K562 (cell line): ENCODE data around the gene SLC25A33. TPM values are rescaled to one million over a fixed set of nuclear protein-coding genes. Genes with fewer than 3 reads are reported as not detected.
A peak's percentile ranks its signal among the peaks of the same experiment; 100 is the strongest.

ENCODE experiments used
- ATAC-seq: fragments of 200-7000 bp; cut with Tn5 transposase; 3 replicates; pipeline ENCODE4 v1.9.1; 2020; ENCODE audit warnings: moderate library complexity
- BruUV-seq: library from RNA; stranded (reverse); fragments of 400-500 nt; replicated peaks from 2 replicates; lab custom pipeline; 2021; lab: Mats Ljungman, UMichigan
- CTCF ChIA-PET: fragments of 300-600 bp; formaldehyde crosslinking; extraction: SDS; loops from one replicate; lab custom pipeline; 2021; ENCODE audit warnings: low intra/inter-chr PET ratio; lab: Yijun Ruan, JAX
- POLR2A ChIA-PET: fragments of 300-600, 350-650 bp; sonication (Branson Sonifier 250); formaldehyde crosslinking; extraction: SDS; loops from one replicate; lab custom pipeline; 2021; ENCODE audit warnings: antibody characterized with exemption, inconsistent platforms; lab: Yijun Ruan, JAX
- DNase-seq, 4 experiments: peaks; one replicate each; pipeline versions ENCODE4 v3.0.0 to v3.0.0-alpha.2; 2011 to 2018; ENCODE audit warnings: low spot score in 3 of 4, mixed read lengths in 3 of 4; ENCODE audit errors: extremely low read depth in 1 of 4
- FAIRE-seq: peaks from 2 replicates; lab custom pipeline; 2011; peaks lifted over from hg19 to GRCh38; lab: Jason Lieb, UNC
- H2AFZ ChIP-seq: 2 replicates; pipeline ENCODE4 v1.6.0; 2011; ENCODE audit warnings: low read depth, low read length, control low read depth, inconsistent platforms
- H3K27ac ChIP-seq: fragments of 200-600 bp; 3 replicates; pipeline ENCODE4 v1.8.0; 2011; ENCODE audit warnings: low read depth, mild to moderate bottlenecking, control low read depth, inconsistent platforms, low read length, moderate library complexity, mixed read lengths; ENCODE audit errors: extremely low read depth
- H3K27me3 ChIP-seq, 2 experiments: fragments of 300-600 bp in 1 of 2; 2 replicates in 1 of 2; 3 replicates in 1 of 2; pipeline versions ENCODE4 v1.6.0 to v1.8.0; 2011; ENCODE audit warnings: inconsistent platforms in 2 of 2, low read length in 2 of 2, mild to moderate bottlenecking in 1 of 2, mixed read lengths in 1 of 2, moderate library complexity in 1 of 2; ENCODE audit not compliant: control insufficient read depth in 2 of 2, insufficient read depth in 2 of 2
- H3K36me3 ChIP-seq: fragments of 300-600 bp; 3 replicates; pipeline ENCODE4 v1.8.0; 2011; ENCODE audit warnings: mild to moderate bottlenecking, low read length, inconsistent platforms; ENCODE audit not compliant: control insufficient read depth, insufficient read depth
- H3K4me1 ChIP-seq, 2 experiments: fragments of 200-600 bp in 1 of 2; replicated peaks in 1 of 2; 2 replicates in 1 of 2; 3 replicates in 1 of 2; pipeline versions ENCODE4 v1.5.1 to v1.8.0; 2011; ENCODE audit warnings: inconsistent platforms in 2 of 2, low read length in 2 of 2, mild to moderate bottlenecking in 1 of 2, mixed read lengths in 1 of 2, moderate library complexity in 1 of 2; ENCODE audit not compliant: control insufficient read depth in 2 of 2, insufficient read depth in 2 of 2
- H3K4me2 ChIP-seq: 2 replicates; pipeline ENCODE4 v1.6.1; 2011; ENCODE audit warnings: low read length, control low read depth, inconsistent platforms, mixed read lengths; ENCODE audit not compliant: insufficient read depth
- H3K4me3 ChIP-seq: fragments of 200-600 bp; sonication (generic), shearing (Covaris generic); 2 replicates; pipeline ENCODE4 v1.5.1; 2016; ENCODE audit warnings: control low read depth, inconsistent platforms
- H3K79me2 ChIP-seq: fragments of 200-600 bp; 3 replicates; pipeline ENCODE4 v1.8.0; 2011; ENCODE audit warnings: low read length, inconsistent platforms; ENCODE audit not compliant: control insufficient read depth, insufficient read depth
- H3K9ac ChIP-seq, 2 experiments: 2 replicates each; pipeline versions ENCODE4 v1.6.0 to v1.6.1; 2011; ENCODE audit warnings: low read depth in 2 of 2, low read length in 2 of 2, control low read depth in 1 of 2, inconsistent platforms in 1 of 2, mild to moderate bottlenecking in 1 of 2, mixed read lengths in 1 of 2; ENCODE audit not compliant: insufficient read depth in 1 of 2
- H3K9me1 ChIP-seq: one replicate; pipeline ENCODE4 v1.6.0; 2011; ENCODE audit warnings: inconsistent platforms, mild to moderate bottlenecking, low read length, moderate library complexity; ENCODE audit not compliant: control insufficient read depth, insufficient read depth
- H3K9me3 ChIP-seq: replicated peaks from 2 replicates; pipeline ENCODE4 v1.5.1; 2011; ENCODE audit warnings: low read depth, low read length, inconsistent platforms; ENCODE audit not compliant: control insufficient read depth, insufficient read depth
- H4K20me1 ChIP-seq: replicated peaks from 2 replicates; pipeline ENCODE4 v1.6.1; 2011; ENCODE audit warnings: low read length, inconsistent platforms, mixed read lengths; ENCODE audit not compliant: control insufficient read depth, insufficient read depth
- BACH1 ChIP-seq: fragments of 200-800 bp; sonication (Bioruptor generic); IDR thresholded peaks from 2 replicates; pipeline ENCODE4 v1.6.1; 2016; ENCODE audit warnings: missing genetic modification characterization, missing compliant biosample characterization
- C11orf30 ChIP-seq: fragments of 450-650 bp; IDR thresholded peaks from 2 replicates; pipeline ENCODE4 v1.6.1; 2016; ENCODE audit warnings: low read depth, mild to moderate bottlenecking
- CEBPB ChIP-seq: fragments of 450-650 bp; IDR thresholded peaks from 2 replicates; pipeline ENCODE4 v1.6.1; 2016; ENCODE audit warnings: missing genetic modification characterization, missing compliant biosample characterization
- COPS2 ChIP-seq: fragments of 450-650 bp; conservative IDR thresholded peaks from 2 replicates; pipeline ENCODE4 v1.6.1; 2016; ENCODE audit warnings: mild to moderate bottlenecking, moderate library complexity
- KAT7 ChIP-seq: sonication (generic); formaldehyde crosslinking; IDR thresholded peaks from 2 replicates; pipeline ENCODE4 v1.8.0; 2022; ENCODE audit warnings: missing genetic modification reagents, mild to moderate bottlenecking, borderline replicate concordance
- NRF1 ChIP-seq, 2 experiments: fragments of 450-650 bp; IDR thresholded peaks in 1 of 2; conservative IDR thresholded peaks in 1 of 2; 2 replicates each; pipeline ENCODE4 v1.6.1; 2014; ENCODE audit warnings: mild to moderate bottlenecking in 2 of 2
- POLR2G ChIP-seq: fragments of 200-400 bp; formaldehyde crosslinking; IDR thresholded peaks from 2 replicates; pipeline ENCODE4 v1.6.1; 2017; ENCODE audit warnings: low read depth, mild to moderate bottlenecking, antibody characterized with exemption, low read length, moderate library complexity
- POLR2H ChIP-seq: IDR thresholded peaks from 2 replicates; pipeline ENCODE4 v1.6.1; 2016; ENCODE audit warnings: missing genetic modification characterization, low read depth, mild to moderate bottlenecking, control low read depth, missing compliant biosample characterization, moderate library complexity
- RCOR1 ChIP-seq, 2 experiments: IDR thresholded peaks; 2 replicates each; pipeline ENCODE4 v1.6.1; 2012; ENCODE audit warnings: low read depth in 2 of 2, low read length in 2 of 2, borderline replicate concordance in 1 of 2, improper control_type of control experiment in 1 of 2
- STAG1 ChIP-seq: sonication (generic); formaldehyde crosslinking; IDR thresholded peaks from 2 replicates; pipeline ENCODE4 v1.5.0; 2020; ENCODE audit warnings: missing genetic modification reagents, borderline replicate concordance
- ZNF699 ChIP-seq: fragments of 250-450 bp; sonication (Bioruptor Pico); IDR thresholded peaks from 2 replicates; pipeline ENCODE4 v1.8.0; 2021; ENCODE audit warnings: mild to moderate bottlenecking, moderate library complexity; ENCODE audit not compliant: insufficient replicate concordance
- WGBS: fragments of 100-300 bp; shearing (Covaris generic); methylation state at CpG from one replicate; pipeline ENCODE4 v1.1.6; 2016; ENCODE audit warnings: low coverage, mixed read lengths; ENCODE audit not compliant: insufficient coverage; ENCODE audit errors: missing lambda C conversion rate; 5-methylcytosine and 5-hydroxymethylcytosine counted together
- in situ Hi-C: fragments of 300-500 bp; cut with MboI; formaldehyde crosslinking; loops from 4 replicates; pipeline ENCODE4 v1.15.0; 2018; ENCODE audit warnings: inconsistent platforms, mixed read lengths
- intact Hi-C: fragments of 100-400 bp; cut with micrococcal nuclease; formaldehyde crosslinking; loops from 2 replicates; pipeline ENCODE4 v1.14.2; 2022
- polyA plus RNA-seq, 8 experiments: library from polyadenylated mRNA; depleted of rRNA in 4 of 8; stranded (reverse) in 5 of 8; unstranded in 3 of 8; fragments of >200 nt; fragmentation: Nextera tagmentation in 2 of 8; fragmentation: Illumina TruSeq in 1 of 8; extraction: Ambion mirVana in 2 of 8; extraction: Trizol in 1 of 8; gene quantifications; 2 replicates each; pipeline versions ENCODE4 v1.2.1 to v1.2.3, GENCODE V29; 2011 to 2014; ENCODE audit warnings: inconsistent platforms in 1 of 8, missing spikeins in 1 of 8
- total RNA-seq, 7 experiments: library from RNA; depleted of rRNA in 6 of 7; stranded (reverse); fragments of >200 nt in 6 of 7; fragmentation: Illumina TruSeq in 2 of 7; extraction: Trizol in 2 of 7; gene quantifications; 2 replicates each; pipeline versions ENCODE4 v1.2.1 to v1.2.3, GENCODE V29; 2011 to 2021; ENCODE audit warnings: low replicate concordance in 1 of 7
- TF ChIP-seq, protein P1 (sequence below): fragments of 450-650 bp; IDR thresholded peaks from 2 replicates; pipeline ENCODE4 v1.6.1; 2017; ENCODE audit warnings: mild to moderate bottlenecking, moderate library complexity
- TF ChIP-seq, protein P2 (sequence below): sonication (generic); formaldehyde crosslinking; IDR thresholded peaks from 2 replicates; pipeline ENCODE4 v1.8.0; 2023; ENCODE audit warnings: mild to moderate bottlenecking, missing genetic modification reagents
- TF ChIP-seq, protein P3 (sequence below), 2 experiments: fragments of 200-800 bp in 1 of 2; sonication (Bioruptor generic) in 1 of 2; sonication (generic) in 1 of 2; formaldehyde crosslinking in 1 of 2; IDR thresholded peaks in 1 of 2; conservative IDR thresholded peaks in 1 of 2; 2 replicates each; pipeline versions ENCODE4 v1.5.0 to v1.6.1; 2016 to 2020; ENCODE audit warnings: missing compliant biosample characterization in 1 of 2, missing genetic modification characterization in 1 of 2, missing genetic modification reagents in 1 of 2

Gene SLC25A33
- total and polyA plus RNA-seq, 9 of the 15 experiments (the other 6 are each of a cell fraction or from before 2014, with no cell fraction given): 3.2 to 23.5 (median 17.5) TPM

DNA sequence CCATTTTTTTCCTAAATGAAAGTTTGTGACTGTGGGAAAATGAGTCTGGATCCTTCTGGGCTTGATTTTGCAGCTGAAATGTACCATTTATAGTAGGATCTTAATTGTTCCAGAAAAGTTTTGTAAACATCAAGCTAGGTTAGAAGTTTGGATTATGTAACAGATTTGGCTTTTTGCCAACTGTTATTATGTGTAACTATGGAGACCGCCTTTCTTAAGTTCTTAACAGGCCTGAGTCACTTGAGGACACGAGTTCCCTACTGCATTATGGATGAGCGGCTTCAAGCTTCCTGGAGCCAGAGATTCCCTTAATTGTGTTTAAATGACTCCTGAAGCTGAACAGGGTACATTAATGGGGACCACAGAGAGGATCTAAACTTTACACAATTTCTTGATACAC lies 22.2 kb downstream of the SLC25A33 start:
- WGBS: 59% methylated on average over 3 of the region's 3 CpGs
- intact Hi-C loops: no loop called here
- H3K79me2 ChIP-seq: peaks cover 46% of the 10 kb centered on the region
- TF ChIP-seq, protein P1, sequence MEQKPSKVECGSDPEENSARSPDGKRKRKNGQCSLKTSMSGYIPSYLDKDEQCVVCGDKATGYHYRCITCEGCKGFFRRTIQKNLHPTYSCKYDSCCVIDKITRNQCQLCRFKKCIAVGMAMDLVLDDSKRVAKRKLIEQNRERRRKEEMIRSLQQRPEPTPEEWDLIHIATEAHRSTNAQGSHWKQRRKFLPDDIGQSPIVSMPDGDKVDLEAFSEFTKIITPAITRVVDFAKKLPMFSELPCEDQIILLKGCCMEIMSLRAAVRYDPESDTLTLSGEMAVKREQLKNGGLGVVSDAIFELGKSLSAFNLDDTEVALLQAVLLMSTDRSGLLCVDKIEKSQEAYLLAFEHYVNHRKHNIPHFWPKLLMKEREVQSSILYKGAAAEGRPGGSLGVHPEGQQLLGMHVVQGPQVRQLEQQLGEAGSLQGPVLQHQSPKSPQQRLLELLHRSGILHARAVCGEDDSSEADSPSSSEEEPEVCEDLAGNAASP: peak; percentile 75; the same call in 1 of the 2 replicates
- no peak for TF ChIP-seq BACH1 (tag)
- 0 out of 4 replicates have a peak, but pooled peaks of 1 of the 2 experiments have one; percentile 16 for TF ChIP-seq NRF1 (conservative IDR thresholded peaks at IDR 0.05 in 1 of 2, IDR thresholded peaks at IDR 0.05 in 1 of 2)
- no peak for TF ChIP-seq COPS2
- TF ChIP-seq KAT7: no peak
- no peak for TF ChIP-seq C11orf30
- TF ChIP-seq STAG1 (CRISPR knock-in tag): no peak
- no peak for TF ChIP-seq RCOR1 (IDR thresholded peaks at IDR 0.05; ENCODE audit: borderline replicate concordance in 1 of 2, low read depth in 2 of 2, low read length in 2 of 2)
- peak; percentile 85 for TF ChIP-seq CEBPB
- no peak for TF ChIP-seq ZNF699
- TF ChIP-seq, protein P2, sequence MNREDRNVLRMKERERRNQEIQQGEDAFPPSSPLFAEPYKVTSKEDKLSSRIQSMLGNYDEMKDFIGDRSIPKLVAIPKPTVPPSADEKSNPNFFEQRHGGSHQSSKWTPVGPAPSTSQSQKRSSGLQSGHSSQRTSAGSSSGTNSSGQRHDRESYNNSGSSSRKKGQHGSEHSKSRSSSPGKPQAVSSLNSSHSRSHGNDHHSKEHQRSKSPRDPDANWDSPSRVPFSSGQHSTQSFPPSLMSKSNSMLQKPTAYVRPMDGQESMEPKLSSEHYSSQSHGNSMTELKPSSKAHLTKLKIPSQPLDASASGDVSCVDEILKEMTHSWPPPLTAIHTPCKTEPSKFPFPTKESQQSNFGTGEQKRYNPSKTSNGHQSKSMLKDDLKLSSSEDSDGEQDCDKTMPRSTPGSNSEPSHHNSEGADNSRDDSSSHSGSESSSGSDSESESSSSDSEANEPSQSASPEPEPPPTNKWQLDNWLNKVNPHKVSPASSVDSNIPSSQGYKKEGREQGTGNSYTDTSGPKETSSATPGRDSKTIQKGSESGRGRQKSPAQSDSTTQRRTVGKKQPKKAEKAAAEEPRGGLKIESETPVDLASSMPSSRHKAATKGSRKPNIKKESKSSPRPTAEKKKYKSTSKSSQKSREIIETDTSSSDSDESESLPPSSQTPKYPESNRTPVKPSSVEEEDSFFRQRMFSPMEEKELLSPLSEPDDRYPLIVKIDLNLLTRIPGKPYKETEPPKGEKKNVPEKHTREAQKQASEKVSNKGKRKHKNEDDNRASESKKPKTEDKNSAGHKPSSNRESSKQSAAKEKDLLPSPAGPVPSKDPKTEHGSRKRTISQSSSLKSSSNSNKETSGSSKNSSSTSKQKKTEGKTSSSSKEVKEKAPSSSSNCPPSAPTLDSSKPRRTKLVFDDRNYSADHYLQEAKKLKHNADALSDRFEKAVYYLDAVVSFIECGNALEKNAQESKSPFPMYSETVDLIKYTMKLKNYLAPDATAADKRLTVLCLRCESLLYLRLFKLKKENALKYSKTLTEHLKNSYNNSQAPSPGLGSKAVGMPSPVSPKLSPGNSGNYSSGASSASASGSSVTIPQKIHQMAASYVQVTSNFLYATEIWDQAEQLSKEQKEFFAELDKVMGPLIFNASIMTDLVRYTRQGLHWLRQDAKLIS (CRISPR knock-in tag): no peak
- TF ChIP-seq, protein P3, sequence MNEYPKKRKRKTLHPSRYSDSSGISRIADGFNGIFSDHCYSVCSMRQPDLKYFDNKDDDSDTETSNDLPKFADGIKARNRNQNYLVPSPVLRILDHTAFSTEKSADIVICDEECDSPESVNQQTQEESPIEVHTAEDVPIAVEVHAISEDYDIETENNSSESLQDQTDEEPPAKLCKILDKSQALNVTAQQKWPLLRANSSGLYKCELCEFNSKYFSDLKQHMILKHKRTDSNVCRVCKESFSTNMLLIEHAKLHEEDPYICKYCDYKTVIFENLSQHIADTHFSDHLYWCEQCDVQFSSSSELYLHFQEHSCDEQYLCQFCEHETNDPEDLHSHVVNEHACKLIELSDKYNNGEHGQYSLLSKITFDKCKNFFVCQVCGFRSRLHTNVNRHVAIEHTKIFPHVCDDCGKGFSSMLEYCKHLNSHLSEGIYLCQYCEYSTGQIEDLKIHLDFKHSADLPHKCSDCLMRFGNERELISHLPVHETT (CRISPR knock-in tag; conservative IDR thresholded peaks at IDR 0.05 in 1 of 2, IDR thresholded peaks at IDR 0.05 in 1 of 2): 0 out of 4 replicates have a peak, but pooled peaks of 1 of the 2 experiments have one; percentile 28
- TF ChIP-seq POLR2H (tag): peak; percentile 30; the same call in 1 of the 2 replicates
- no peak for TF ChIP-seq POLR2G

More for the DNA sequence above, 22.2 kb downstream of the SLC25A33 start:
- Histone ChIP-seq H2AFZ (no peak overlapping the region), H3K36me3 (peaks cover 75% of the 10 kb centered on the region), H3K9ac (no peak overlapping the region), H3K27ac (no peak overlapping the region), H3K27me3 (no peaks in the 10 kb centered on the region), H3K4me3 (no peak overlapping the region), H3K4me2 (no peak overlapping the region), H3K4me1 (peaks cover 3 to 8% of the 10 kb centered on the region in 2 experiments; a peak in 2 of 5 replicates), H4K20me1 (no peaks in the 10 kb centered on the region; the same call in 1 of the 2 replicates), H3K9me3 (no peaks in the 10 kb centered on the region), H3K9me1 (no peaks in the 10 kb centered on the region)
- peak; percentile 72 for ATAC-seq
- ChIA-PET CTCF (no interaction called here), POLR2A (interaction anchor here (1.2 kb wide), 3 partner anchors 8 to 11 kb away, joined by 3 to 10 read pairs (median 3); no protein-coding TSS in a partner anchor)
- TSS peak; percentile 12 for BruUV-seq
- FAIRE-seq: no peak
- in situ Hi-C loops: no loop called here
- DNase-seq: peak; percentile 33 to 56 (median 48)
